H4 (cell line): Measurements from ENCODE around the gene PDE7B. TPM values are rescaled to one million over a fixed set of nuclear protein-coding genes. Genes with fewer than 3 reads are reported as not detected.

Source experiments
- DNase-seq: peaks from one replicate; pipeline ENCODE4 v3.0.0-alpha.2; 2015; ENCODE audit warnings: low spot score
- total RNA-seq: library from RNA; depleted of rRNA; stranded (reverse); fragments of >200 nt; shearing (Covaris generic); gene quantifications from 2 replicates; pipeline ENCODE4 v1.2.3, GENCODE V29; 2014

Gene PDE7B
- total RNA-seq, 1 experiment from 2014 or later = 1.7 TPM

DNA sequence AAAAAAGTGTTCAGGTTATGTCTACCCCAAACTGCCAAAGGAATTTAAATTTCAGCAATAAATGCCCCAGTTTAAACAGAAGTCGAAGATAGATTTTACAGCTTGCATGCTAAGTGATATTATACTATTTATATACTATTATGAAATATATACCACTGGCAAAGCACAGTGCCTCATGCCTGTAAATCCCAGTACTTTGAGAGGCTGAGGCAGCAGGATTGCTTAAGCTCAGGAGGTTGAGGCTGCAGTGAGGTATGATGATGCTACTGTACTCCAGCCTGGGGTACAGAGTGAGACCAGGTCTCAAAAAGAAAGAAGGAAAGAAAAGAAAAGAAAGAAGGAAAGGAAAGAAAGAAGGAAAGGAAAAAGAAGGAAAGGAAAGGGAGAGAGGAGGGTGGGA, 296.6 kb downstream of the PDE7B start:
- no peak for DNase-seq

DNA sequence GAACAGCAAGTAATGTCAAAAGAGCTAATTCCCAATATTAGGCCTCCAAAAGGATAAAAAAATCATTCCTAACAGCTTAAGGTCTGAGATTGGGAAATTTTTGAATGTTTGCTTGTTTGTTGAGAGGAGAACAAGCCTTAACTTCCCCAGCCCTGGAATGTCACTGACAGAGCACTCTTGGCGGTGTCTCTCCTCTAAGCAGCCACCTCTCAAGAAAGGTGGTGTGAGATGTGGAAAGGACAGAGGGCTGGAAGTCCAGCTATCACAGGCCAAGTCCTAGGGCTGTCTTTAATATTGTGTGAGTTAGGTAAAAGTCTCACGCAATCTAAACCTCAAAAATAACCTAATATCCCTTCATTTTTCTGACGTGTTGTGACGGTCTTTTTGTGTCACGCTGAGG, 297.0 kb downstream of the PDE7B start:
- no peak for DNase-seq

DNA sequence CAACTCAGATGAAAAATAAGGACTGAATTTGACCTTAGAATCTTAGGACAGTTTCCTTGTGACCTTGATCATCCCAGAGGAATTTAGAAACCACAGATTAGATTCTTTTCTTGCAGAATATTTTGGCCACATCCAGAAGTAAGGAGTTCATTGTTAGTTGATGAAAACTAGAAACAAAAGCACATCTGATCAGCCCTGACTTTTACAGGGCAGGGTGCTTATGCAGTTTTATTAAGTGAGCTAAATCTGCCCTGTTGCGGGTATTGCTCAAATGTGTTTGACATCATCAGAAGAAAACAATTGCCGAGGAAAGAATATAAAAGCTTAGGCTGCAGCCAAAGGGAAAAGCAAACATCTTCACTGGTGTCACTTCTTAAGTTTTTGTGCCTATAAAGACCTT, 297.8 kb downstream of the PDE7B start:
- no peak for DNase-seq

DNA sequence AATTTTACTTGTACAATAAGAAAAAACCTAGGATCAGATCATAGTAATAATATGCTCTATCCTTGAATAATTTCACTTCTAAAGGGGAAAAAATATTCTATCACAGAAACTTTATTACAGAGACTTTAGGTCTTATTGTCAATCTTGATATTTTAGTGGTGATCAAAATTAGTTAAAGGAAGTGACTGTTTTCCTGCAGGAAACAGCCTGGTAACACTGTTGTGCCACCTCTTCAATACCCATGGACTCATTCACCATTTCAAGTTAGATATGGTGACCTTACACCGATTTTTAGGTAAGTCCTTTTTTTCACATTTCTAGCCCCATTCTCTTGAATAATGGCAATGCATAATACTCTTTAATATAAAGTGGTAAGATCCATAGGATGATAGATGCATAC, 299.5 kb downstream of the PDE7B start:
- no peak for DNase-seq

DNA sequence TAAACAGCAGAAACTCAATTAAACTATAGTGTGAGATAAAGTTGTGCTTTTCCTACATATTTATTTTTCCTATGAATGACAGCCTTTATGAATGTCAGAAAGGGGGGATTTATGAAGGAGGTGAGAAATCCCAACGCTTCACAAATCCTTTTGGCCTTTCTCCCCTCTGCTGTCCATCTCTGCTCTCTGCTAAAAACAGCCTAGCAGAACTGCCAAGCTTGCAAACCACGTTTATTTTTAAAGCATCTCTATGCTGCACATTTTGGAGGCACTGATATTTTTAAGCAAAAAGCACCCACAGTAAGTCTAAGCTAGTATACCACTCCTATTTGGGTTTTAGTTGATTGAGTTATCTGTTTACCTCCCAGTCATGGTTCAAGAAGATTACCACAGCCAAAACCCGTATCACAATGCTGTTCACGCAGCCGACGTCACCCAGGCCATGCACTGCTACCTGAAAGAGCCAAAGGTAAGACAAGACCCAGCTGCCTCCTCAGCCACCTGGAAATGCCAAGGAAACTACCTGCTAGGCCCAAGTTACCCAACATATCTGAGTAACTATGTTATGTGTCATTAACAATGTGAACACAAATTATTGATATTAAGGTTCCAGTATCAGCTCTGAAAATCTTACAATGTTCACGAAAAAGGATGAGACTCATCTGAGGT, 302.3 kb downstream of the PDE7B start:
- DNase-seq = no peak

DNA sequence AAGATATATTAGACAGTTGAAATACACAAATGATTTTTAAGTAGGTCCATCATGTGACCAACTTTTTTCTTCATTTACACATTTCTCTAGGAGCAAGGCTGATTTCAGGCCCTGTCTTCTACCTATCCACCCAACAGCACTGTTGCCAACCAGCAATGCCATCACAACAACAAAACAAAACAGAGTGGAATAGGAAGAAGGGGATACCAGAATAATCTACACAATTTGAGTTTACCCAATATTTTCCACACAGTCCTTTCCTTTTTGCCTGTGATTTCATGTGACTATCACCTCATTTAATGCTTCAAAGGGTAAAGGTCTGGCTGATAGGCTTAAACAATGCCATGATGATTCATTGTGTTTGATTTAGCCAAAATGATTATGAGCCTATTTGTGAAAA, 303.7 kb downstream of the PDE7B start:
- DNase-seq = no peak

DNA sequence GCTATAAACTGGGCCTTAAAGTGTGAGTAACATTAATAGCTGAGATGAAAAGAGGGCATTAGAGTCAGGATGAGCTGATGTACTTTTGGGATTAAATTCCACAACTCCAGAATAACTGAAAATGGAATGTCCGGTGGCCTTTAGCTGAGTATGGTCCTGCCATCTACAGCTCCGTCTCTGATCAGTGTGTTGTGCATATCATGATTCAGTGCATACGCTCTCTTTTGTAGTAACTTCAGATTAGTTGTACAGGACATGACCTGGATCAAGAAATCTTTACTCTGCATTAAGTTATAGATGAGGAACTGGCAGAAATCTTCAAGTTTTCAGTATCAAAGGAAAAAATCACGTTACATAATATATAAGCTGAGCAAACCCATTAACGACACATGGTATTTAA, 306.2 kb downstream of the PDE7B start:
- no peak for DNase-seq

DNA sequence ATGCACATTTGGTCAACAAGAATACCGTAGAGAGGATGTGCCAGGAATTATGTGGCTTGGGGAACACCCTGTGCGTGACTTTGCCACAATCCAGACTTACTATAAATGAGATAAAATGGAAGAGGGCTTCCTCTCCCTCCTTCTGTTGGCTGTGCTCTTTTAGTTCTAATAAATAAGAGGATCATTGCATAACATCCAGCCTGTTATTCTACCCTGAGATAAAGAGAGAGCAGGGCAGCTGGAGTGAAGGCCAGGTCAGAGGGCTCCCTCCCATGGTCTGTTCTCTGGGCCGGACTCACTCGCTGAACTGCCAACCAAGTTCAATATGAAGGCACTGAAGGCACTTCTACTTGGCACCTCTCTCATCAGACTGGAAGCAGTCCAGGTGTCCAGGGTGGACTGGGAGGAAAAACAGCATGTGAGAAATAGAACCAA, 306.9 kb downstream of the PDE7B start:
- no peak for DNase-seq

DNA sequence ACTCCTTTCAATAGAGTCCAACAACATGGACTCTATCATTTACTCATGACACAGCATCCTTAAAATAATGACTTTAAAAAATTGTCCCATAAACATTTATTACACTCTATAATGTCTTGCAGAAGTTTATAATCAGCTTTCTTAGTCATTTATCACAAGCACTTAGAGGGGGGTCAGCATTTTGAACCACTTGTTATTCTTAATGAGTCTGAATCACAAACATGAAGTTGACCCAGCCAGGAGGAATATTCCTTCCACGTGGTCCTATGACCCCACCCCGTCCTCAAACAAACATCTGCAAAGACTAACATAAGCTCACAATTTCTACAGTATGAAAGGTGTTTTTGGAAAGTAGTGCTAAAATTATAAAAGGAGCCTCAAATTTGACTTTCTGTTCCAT, 307.5 kb downstream of the PDE7B start:
- no peak for DNase-seq

DNA sequence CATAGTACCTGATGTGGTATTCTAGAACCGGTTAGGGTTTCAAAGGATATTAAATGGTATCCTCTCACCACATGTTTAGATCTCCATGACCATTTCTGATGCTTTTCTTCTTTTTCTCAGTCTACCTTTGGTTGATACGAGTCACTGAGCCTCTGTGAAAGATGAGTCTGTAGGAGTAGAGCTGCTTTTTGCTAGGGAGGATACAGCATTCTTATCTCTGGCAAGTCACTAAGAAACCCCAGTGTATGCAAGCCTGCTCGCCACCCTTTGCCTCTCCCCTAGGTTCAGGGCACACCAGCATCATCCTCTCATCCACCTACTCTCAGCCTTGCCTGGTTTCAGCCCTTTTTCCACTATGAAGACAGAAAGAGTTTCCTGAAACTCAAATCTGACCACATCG, 308.7 kb downstream of the PDE7B start:
- no peak for DNase-seq

DNA sequence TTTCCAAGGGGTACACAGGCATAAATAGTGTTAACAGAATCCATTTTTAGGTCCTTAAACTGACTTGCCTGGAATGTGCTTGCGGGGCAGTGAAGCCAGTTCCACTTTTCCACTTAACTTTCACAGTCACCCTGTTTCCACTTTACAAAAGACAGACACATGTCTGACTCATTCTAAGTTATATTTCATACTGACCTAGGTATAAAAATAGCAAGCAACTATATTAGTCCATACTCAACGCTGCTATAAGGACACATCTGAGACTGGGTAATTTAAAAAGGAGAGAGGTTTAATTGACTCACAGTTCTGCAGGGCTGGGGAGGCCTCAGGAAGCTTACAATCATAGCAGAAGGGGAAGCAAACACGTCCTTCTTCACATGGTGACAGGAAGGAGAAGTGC, 310.4 kb downstream of the PDE7B start:
- DNase-seq = no peak

DNA sequence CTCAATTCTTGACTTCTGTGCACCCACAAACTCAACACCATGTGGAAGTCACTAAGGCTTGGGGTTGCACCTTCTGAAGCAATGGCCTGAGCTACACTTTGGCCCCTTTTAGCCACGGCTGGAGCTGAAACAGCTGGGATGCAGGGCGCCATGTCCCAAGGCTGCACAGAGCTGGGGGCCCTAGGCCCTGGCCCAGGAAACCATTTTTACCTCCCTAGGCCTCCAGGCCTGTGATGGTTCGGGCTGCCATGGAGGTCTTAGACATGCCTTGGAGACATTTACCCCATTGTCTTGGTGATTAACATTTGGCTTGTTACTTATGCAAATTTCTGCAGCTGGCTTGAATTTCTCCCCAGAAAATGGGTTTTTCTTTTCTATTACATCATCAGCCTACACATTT, 311.8 kb downstream of the PDE7B start:
- DNase-seq = no peak

DNA sequence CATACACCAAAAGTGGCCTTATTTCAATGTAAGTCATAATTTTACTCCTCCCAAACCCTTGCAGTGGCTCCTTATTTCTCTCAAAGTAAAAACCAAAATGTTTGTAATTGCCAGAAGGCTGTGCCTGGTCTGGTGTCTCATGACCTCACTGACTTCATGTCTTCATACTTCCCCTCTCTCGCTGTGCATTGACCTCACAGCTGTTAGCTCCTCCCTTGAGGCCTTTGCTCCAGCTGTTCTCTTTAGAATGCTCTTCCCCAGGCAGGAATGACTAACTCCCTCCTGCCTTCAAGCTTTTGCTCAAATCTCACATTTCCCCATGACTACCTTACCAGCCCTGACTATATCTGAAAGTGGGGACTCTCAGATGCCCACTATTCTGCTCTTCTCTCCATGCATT, 315.3 kb downstream of the PDE7B start:
- no peak for DNase-seq

DNA sequence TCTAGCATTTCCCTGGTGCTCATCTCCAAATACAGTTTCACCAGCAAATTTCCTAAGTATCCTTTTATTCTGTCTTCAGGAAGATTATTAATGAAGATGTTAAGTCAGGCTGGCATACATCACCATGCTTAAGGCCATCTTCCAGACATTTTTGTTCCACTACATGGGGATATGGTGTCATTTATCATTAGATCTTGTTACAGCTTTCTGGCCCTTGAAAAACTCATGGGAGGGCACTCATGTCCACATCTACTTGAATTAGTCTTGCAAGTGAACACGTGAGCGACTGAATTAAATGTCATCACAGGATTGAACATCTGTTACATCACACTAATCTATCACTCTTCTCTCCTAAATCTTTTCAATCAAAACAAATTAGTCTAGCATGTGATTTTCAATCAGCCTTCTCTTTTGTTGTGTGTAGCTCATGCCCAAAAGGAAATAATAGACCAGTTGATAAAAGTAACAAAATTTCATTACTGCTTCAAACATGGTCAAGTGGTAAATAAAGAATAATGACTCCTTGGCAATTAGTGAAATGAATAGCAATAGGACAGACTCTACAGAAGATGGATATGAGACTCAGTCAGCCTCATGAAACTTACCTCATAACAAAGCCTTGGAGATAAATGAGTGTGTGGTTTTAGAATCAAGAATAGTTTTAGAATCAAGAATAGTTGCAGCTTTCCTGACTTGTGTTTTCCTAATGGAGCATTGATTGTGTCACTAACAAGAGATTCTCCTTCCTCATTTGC, 318.1 kb downstream of the PDE7B start:
- DNase-seq = no peak

DNA sequence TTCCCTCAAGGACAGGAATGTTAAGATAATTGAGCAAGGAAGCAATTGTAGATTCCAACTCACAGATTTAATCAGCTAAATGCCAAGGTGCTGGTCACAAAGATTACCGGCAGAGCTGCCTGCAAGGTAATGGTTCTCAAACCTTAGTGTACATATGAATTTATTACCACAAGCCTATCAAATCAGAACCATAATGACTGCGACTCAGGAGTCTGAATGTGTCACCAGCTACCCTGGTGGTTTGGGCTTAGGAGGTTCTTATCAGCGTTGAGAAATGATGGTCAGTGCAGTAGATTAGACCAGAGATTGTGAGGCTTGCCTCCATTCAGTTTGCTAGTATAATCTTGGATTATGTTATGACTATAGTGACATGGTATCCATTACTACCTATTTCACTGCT, 319.7 kb downstream of the PDE7B start:
- DNase-seq = no peak

DNA sequence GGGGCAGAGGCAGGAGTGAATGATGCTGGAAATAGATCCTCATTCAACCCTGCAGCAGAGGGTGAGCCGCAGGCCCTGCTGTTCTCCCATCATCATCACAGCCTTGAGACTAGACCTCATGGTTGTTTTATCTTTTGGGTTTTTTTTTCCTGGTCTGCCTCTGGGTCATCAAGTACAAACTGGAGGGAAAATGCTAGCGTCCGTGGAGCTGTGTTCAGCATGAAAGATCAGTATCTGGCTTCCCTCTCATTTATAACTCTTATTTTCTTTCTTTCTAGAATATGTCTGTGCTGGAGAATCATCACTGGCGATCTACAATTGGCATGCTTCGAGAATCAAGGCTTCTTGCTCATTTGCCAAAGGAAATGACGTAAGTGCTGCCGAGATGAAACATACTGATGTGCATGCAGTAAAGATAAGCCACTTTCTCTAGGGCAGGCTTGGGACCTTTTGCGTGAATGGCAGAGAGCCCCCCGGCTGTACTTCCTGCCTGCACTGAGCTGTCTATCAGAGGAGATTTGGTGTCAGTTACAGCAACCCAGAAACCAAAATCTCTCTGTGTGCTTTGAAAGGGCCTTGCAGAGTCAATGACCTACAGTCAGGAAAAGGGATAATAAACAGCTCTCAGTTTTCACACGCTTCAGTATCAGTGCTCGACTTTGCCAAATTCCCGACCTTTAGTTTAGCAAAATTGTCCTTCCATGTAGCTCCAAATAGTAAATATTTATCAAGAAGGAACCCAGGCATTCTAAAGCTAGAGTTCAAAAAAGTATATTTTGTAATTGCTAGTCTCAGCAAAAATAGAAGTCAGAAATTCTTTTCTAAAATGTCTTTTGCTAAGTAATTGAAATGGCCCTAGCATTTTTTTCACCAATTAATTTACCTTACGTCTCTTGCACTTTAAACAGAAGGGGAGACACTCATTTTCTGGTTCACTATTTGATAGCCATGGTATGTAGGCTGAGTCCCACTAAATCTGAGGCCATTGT, 322.3 kb downstream of the PDE7B start:
- DNase-seq = no peak

DNA sequence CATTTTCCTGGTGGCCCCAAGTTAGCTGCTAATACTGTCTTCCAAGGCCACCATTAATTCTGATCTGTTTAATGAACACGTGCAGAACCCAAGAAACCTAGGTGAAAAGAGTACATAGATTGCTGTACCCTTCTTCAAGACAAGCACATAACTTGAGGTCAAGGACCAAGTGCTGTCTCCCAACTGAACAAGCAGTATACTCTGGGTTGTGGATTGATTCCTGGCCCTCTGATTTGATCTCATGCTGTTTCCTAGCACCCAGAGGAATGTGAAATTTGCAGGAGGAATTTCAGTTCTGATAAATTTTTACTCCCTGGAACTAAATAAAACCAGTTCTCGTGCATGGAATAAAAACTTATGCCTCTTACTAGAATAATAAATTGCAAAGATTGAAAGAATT, 323.0 kb downstream of the PDE7B start:
- DNase-seq = no peak

DNA sequence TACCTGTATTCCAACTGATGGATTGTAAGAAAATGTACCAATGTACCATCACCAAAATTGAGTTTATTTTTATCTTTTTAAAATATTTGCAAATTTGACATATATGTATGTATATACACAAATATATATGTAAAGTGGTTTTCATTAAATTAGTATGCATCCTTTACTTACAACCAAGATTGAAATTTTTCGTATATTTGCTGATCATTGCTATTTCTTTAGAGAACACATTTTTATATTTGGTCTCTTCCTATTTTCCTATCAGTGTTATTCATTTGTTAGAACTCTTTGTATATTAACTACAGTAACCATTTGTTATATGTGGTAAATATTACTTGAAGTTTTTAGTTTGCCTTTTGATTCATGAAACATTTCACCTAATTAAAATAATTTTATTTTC, 324.4 kb downstream of the PDE7B start:
- no peak for DNase-seq

DNA sequence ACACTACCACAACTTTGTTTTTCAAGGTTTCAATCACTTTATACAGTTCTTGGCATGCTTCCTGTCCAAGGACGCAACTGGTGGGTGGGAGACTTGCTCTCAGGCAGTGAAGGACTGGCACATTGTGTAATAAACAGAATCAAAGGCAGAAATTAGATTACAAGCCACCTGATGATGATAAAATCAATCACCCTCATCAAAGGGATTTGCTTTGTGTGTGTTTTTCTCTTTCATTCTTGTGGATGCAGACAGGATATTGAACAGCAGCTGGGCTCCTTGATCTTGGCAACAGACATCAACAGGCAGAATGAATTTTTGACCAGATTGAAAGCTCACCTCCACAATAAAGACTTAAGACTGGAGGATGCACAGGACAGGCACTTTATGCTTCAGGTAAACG, 327.2 kb downstream of the PDE7B start:
- DNase-seq = no peak

DNA sequence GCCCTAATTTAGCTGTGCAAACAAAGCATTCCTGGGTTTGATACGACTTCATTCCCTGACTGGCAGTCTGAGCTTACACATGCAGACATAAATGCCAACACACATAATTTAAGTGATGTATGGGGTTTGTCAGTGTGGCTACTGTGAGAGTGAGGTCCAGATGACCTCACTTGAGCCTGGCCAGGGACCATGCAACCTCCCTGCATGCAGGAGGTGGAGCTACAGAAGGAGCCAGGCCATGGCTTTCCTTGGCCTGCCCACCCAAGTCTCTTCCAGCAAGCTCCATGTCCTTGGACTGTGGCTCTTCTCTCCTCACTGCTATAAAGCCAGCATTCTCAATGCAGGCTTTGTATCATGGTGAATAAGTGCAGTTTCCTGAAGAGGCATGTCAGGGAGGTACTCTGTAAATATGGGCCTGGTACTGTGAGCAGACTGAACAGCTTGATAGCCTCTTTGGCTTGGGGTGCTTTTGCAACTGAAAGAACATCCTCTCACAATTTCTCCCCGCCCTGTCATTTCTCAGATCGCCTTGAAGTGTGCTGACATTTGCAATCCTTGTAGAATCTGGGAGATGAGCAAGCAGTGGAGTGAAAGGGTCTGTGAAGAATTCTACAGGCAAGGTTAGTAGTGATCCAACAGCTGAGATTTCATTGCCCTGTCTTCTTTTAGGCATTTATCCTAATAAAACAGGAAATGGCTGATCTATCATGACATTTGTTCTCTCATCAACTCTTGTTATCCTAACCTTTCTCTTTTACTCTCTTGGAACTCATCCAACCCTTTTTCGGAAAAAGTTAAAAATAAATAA, 329.4 kb downstream of the PDE7B start:
- DNase-seq = no peak

DNA sequence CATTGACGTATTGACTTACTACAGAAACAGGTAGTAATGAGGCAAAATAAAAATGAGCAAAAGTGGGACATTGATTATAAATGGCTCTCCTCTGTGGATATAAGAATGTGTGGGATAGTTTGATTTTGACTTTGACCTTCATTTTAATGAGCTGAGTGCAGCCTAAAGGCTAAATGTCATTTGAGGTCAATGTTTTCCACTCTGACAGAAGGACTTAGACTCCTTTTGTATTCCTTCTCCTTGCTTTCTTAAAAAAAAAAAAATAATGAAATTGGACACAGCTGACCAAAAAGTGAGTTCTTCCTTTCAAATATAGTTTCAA, 330.0 kb downstream of the PDE7B start:
- no peak for DNase-seq

DNA sequence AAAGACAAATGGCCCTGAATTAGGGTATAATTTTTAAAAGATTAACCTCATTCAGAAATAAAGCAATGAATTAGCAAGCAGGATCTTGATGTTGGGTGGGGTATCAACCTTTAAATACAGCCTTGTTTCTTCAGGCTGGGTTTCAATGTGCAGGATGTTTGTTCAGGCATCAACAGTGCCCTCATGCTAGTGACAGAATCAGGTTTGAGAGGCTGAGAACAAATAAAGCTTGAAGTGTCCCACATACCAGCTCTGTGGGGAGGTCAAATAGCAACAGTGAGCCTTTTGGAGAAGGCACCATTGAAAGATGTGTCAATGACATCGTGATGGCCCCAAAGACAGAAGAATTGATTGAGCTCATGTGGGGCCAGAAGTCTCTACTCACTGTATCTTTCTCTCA, 330.4 kb downstream of the PDE7B start:
- DNase-seq = no peak
